Activated T-helper 2 cell treated with anti-CD3 and anti-CD28 coated beads, Interferon-gamma antibody, Interleukin-2, Interleukin-4, amounts not matched to agents 10 μg/mL and 5 μg/mL and 100 μg/mL, durations not matched to agents 14 hours and 24 hours and 36 hours (primary cell): ENCODE results near the gene CC2D2B. TPM values are rescaled to one million over a fixed set of nuclear protein-coding genes. Genes with fewer than 3 reads are reported as not detected.
"Not testable (repeated sequence)": the region's sequence is repeated elsewhere in the genome, so short reads cannot be mapped to it uniquely, and the experiment has no call there.

Experiments used
- DNase-seq: peaks from one replicate; pipeline ENCODE4 v3.0.0; 2021; ENCODE audit warnings: low spot score
- H3K27ac Mint-ChIP-seq: one replicate; pipeline ENCODE4 v1.8.0; 2021; ENCODE audit warnings: mixed read lengths
- H3K27me3 Mint-ChIP-seq: one replicate; pipeline ENCODE4 v1.8.0; 2021; ENCODE audit warnings: low read depth, mixed read lengths
- H3K36me3 Mint-ChIP-seq: one replicate; pipeline ENCODE4 v1.8.0; 2021; ENCODE audit warnings: low read depth, mixed read lengths
- H3K4me1 Mint-ChIP-seq: one replicate; pipeline ENCODE4 v1.8.0; 2021; ENCODE audit warnings: low read depth, mixed read lengths
- H3K4me3 Mint-ChIP-seq: one replicate; pipeline ENCODE4 v1.8.0; 2021; ENCODE audit warnings: low read depth, mild to moderate bottlenecking, moderate library complexity, mixed read lengths
- H3K9me3 Mint-ChIP-seq: one replicate; pipeline ENCODE4 v1.8.0; 2021; ENCODE audit warnings: mixed read lengths
- intact Hi-C: fragments of 100-400 bp; cut with micrococcal nuclease; formaldehyde crosslinking; loops from one replicate; pipeline ENCODE4 v1.15.1; 2023
- total RNA-seq: library from RNA; stranded (reverse); gene quantifications from 2 replicates; pipeline ENCODE4 v1.2.3, GENCODE V29; 2022

CC2D2B gene
- total RNA-seq, 1 donor from 2014 or later: 0.75 TPM

DNA sequence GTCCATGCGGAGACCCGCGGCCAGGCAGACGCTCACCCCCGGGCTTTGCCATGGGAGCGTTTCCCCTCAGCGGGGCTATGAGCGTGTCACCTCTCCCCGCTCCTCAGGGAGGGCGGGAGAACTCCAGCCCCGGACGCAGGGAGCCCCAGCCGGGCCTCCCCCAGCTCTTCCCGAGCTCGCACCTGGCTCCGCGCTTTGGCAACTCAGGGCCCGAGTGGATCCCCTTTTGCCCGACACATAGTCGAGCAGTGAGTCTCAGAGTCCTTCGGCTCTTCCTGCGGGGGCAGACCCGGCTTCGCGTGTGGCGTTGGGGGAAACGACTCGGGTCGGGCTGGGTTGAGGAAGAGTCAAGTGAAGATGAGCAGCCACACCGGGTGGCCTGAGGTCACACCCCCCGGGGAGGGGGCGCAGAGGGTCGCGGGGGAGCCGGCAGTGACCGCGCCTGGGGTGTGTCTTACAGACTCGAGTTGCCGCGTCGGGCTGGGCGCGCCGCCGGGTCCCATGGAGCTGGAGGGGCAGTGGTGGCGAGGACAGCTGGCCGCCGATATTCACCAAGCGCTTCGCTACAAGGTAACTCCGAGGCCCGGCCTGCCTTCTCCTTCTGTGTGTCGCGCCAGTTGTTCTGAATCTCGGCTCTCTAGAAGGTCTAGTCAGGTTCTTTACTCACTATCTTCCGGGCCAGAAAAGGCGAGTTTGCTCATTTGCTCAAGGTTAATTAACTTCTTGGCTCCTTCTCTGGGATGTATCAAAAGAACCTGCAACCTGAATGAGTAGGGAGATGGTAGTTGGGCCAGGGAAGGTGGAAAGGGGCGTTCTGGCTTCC, 136.3 kb downstream of the CC2D2B start:
- Mint-ChIP-seq H3K27me3 (no peaks in the 10 kb centered on the region), H3K4me3 (peak overlapping the region; percentile 92), H3K27ac (peak overlapping the region; percentile 73), H3K4me1 (peaks cover 40% of the 10 kb centered on the region), H3K9me3 (no peaks in the 10 kb centered on the region), H3K36me3 (peaks cover 39% of the 10 kb centered on the region)
- intact Hi-C loops: loop anchor here (1.0 to 10.0 kb wide), 4 partner anchors 46 to 352 kb away; partner anchors contain the start of genes TCTN3 and ZNF518A
- peak; percentile 40 for DNase-seq

DNA sequence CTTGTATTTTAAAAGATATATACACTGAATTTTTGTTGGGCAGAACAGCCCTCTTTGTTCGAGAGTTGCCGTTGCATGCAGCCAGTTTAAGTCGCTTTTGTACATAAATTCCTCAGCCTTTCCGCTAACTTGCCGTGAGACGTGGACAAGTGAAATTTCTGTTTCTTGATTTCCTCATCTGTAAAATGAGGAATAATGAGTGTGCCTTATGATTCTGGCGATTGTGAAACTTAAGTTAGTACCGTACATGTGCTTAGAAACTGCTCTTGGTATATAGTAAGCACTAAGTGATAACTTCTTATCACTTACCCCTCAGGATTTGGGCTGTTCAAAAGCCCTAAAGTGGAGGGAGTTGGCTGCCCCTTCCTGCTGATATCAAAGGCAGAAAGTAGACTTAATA, 137.0 kb downstream of the CC2D2B start:
- intact Hi-C loops: loop anchor here (1.0 to 10.0 kb wide), 3 partner anchors 46 to 352 kb away; partner anchors contain the start of gene TCTN3
- H3K36me3 Mint-ChIP-seq: peaks cover 44% of the 10 kb centered on the region
- no peaks in the 10 kb centered on the region for H3K9me3 Mint-ChIP-seq
- DNase-seq: no peak
- no peaks in the 10 kb centered on the region for H3K27me3 Mint-ChIP-seq
- peak overlapping the region; percentile 92 for H3K4me3 Mint-ChIP-seq
- H3K4me1 Mint-ChIP-seq: peaks cover 42% of the 10 kb centered on the region
- H3K27ac Mint-ChIP-seq: peak overlapping the region; percentile 54

DNA sequence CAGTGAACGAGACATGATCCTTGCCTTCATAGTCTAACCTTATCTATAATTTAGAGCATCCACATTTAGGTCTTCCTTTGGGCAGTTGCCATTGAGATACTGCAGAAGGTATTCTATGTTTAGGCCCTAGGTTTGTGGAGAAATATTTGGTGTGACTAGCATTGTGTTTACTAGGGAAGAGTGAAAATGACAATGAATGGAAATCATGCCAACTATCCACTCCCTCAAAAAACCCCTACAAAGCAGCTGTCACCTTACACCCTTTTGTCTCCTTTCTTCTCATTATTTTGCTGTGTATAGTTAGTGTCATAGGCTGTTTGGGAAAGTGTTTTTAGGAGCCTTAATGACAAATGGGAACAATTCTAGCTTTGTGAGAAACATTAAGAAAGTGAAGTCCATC, 138.8 kb downstream of the CC2D2B start:
- Mint-ChIP-seq H3K36me3 (peaks cover 56% of the 10 kb centered on the region), H3K4me1 (peaks cover 43% of the 10 kb centered on the region), H3K9me3 (no peaks in the 10 kb centered on the region), H3K4me3 (no peak overlapping the region), H3K27ac (no peak overlapping the region), H3K27me3 (no peaks in the 10 kb centered on the region)
- intact Hi-C loops: loop anchor here (10.0 kb wide), 1 partner anchor 82 kb away; no protein-coding TSS in a partner anchor
- no peak for DNase-seq

DNA sequence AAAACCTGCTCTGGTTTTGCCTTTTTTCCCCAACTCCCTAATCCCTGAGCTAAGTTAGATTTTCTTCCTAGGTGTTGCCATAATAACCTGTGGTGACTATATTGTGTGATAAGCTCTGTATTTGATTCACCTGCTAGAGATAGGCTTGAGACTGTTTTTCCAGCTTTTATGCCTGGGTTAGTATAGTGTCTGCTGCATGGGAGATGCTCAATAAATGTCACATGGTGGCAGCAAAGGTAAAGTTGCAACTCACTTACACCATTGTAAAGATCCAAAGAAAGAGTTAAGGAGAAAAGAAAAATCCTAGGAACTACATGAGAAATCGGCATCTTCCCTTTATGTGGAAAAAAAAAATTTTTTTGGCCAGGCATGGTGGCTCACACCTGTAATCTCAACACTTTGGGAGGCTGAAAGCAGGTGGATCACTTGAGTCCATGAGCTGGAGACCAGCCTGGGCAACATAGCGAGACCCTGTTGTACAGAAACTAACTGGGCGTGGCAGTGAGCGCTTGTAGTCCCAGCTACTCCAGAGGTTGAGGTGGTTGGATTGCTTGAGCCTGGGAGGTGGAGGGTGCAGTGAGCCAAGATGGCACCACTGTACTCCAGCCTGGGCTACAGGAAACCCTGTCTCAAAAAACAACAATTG, 139.4 kb downstream of the CC2D2B start:
- intact Hi-C loops: loop anchor here (10.0 kb wide), 1 partner anchor 82 kb away; no protein-coding TSS in a partner anchor
- Mint-ChIP-seq H3K27ac (no peak overlapping the region), H3K36me3 (peaks cover 62% of the 10 kb centered on the region), H3K4me1 (peaks cover 48% of the 10 kb centered on the region), H3K4me3 (no peak overlapping the region), H3K27me3 (no peaks in the 10 kb centered on the region), H3K9me3 (no peaks in the 10 kb centered on the region)
- DNase-seq: no peak

DNA sequence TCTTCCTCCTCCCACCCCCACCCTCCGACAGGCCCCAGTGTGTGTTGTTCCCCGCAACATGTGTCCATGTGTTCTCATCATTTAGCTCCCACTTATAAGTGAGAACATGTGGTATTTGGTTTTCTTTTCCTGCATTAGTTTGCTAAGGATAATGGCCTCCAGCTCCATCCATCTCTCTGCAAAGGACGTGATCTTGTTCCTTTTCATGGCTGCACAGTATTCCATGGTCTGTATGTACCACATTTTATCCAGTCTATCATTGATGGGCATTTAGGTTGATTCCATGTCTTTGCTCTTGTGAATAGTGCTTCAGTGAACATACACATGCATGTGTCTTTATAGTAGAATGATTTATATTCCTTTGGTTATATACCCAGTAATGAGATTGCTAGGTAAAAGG, 140.2 kb downstream of the CC2D2B start:
- not testable (repeated sequence) for H3K9me3 Mint-ChIP-seq, H3K4me3 Mint-ChIP-seq, H3K27ac Mint-ChIP-seq, H3K27me3 Mint-ChIP-seq, DNase-seq
- H3K4me1 Mint-ChIP-seq: peaks cover 45% of the 10 kb centered on the region
- H3K36me3 Mint-ChIP-seq: peaks cover 69% of the 10 kb centered on the region
- intact Hi-C loops: loop anchor here (2.0 to 10.0 kb wide), 2 partner anchors 15 to 83 kb away; no protein-coding TSS in a partner anchor

DNA sequence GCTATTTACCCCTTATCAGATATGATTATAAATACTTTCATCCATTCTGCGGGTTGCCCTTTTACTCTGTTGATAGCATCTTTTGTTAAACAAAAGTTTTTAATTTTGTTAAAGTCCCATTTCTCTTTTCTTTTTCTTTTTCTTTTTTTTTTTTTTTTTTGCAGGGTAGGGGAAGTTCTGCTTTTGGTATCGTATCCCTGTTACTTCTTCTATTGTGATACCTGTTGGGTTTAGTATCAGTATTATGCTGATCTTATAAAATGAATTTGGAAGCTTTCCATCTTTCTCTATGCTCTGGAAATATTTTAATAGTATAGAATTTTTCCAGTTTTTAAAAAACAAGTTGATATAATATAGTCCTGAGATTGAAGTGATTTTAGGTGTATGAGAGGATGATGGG, 141.6 kb downstream of the CC2D2B start:
- intact Hi-C loops: loop anchor here (2.0 to 10.0 kb wide), 2 partner anchors 13 to 85 kb away; no protein-coding TSS in a partner anchor
- Mint-ChIP-seq H3K27ac (no peak overlapping the region), H3K36me3 (peaks cover 77% of the 10 kb centered on the region), H3K4me3 (no peak overlapping the region), H3K27me3 (no peaks in the 10 kb centered on the region), H3K9me3 (no peaks in the 10 kb centered on the region), H3K4me1 (peaks cover 52% of the 10 kb centered on the region)
- no peak for DNase-seq

DNA sequence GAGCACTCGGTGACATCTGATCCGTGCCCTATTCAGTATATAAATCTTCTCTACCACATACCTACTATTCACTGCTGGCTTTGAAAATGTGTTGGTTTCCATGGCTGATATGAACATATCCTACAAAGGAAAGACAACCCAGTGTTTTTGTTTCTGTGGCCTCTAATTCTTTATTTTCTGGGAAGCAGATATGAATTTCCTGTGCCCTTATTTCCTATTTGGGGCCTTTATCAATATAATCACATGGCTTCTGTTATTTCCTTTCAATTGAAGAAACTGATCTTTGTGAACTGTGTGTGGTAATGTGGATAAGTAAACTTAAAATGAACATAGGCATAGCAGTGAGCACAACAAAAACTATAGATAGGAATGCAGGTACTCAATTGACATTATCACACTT, 146.2 kb downstream of the CC2D2B start:
- Mint-ChIP-seq H3K4me1 (peaks cover 24% of the 10 kb centered on the region), H3K27ac (no peak overlapping the region)

DNA sequence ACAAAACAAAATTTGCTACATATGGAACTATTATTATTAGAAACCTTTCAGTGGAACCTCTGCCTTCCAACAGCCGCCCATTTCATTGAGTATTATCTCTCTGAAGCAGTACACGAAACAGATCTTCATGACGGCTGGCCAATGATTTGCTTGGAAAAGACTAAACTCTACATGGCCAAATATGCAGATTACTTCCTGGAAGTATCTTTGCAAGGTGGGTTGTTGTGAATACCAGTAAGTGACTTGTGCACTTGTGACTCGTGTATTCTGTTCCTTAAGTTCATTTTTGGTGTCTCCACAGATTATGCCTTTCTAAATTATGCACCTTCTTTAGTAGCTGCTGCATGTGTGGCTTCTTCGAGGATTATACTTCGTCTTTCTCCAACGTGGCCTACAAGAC, 149.0 kb downstream of the CC2D2B start:
- Mint-ChIP-seq H3K27ac (peak overlapping the region; percentile 8), H3K4me1 (peaks cover 17% of the 10 kb centered on the region), H3K36me3 (peaks cover 74% of the 10 kb centered on the region), H3K4me3 (no peak overlapping the region), H3K27me3 (no peaks in the 10 kb centered on the region), H3K9me3 (no peaks in the 10 kb centered on the region)
- no peak for DNase-seq
- intact Hi-C loops: no loop called here

More for the DNA sequence above, 146.2 kb downstream of the CC2D2B start:
- Mint-ChIP-seq H3K36me3 (peaks cover 76% of the 10 kb centered on the region), H3K9me3 (no peaks in the 10 kb centered on the region), H3K4me3 (no peak overlapping the region), H3K27me3 (no peaks in the 10 kb centered on the region)
- intact Hi-C loops: no loop called here
- no peak for DNase-seq

DNA sequence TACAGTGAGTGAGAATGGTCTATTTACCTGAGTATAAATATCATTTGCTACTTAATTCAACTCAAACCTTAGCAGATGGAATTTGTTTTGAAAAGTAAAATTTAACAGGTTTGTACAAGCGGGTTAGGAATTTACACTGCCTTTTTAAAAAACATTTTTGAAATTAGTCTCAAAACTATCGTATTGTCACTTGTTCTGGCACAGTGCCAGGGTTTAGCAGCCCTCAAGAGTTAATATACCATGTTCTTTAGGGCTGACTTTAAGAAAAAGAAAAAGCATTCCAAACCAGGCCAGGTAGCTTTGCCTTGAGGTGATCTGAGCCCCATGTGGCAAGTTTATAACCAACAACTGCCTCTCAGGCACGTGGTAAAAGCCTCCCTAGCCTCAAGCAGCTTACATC, 153.5 kb downstream of the CC2D2B start:
- H3K4me1 Mint-ChIP-seq: peaks cover 41% of the 10 kb centered on the region
- intact Hi-C loops: no loop called here
- H3K4me3 Mint-ChIP-seq: no peak overlapping the region

DNA sequence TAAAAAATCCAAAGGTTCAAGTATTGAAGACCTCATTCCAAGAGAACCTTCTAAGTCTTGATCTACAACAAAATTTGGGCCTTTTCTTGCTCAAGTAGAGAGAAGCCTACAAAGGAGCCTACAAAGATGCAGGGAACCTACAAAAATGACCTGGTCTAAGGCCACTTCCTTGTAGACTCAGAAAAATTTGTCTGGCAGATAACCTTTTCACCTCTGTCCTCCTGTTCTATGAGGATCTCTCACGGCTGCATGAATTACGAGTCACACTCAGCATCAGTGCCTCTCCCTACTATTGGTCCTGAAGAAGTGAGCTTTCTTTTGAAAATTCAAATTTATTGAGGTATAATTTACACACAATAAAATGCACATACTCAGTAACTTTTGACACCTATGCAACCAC, 164.9 kb downstream of the CC2D2B start:
- peaks cover 32% of the 10 kb centered on the region for H3K4me1 Mint-ChIP-seq
- intact Hi-C loops: loop anchor here (1.0 to 5.0 kb wide), 4 partner anchors 9 to 905 kb away; partner anchors contain the start of gene ZNF518A
- H3K4me3 Mint-ChIP-seq: no peak overlapping the region
- DNase-seq: no peak
- H3K27ac Mint-ChIP-seq: no peak overlapping the region
- H3K9me3 Mint-ChIP-seq: no peaks in the 10 kb centered on the region
- no peaks in the 10 kb centered on the region for H3K27me3 Mint-ChIP-seq
- peaks cover 15% of the 10 kb centered on the region for H3K36me3 Mint-ChIP-seq

More for the DNA sequence above, 153.5 kb downstream of the CC2D2B start:
- peaks cover 73% of the 10 kb centered on the region for H3K36me3 Mint-ChIP-seq
- peaks cover 10% of the 10 kb centered on the region for H3K9me3 Mint-ChIP-seq
- no peak for DNase-seq
- H3K27ac Mint-ChIP-seq: no peak overlapping the region
- H3K27me3 Mint-ChIP-seq: peaks cover 3% of the 10 kb centered on the region

DNA sequence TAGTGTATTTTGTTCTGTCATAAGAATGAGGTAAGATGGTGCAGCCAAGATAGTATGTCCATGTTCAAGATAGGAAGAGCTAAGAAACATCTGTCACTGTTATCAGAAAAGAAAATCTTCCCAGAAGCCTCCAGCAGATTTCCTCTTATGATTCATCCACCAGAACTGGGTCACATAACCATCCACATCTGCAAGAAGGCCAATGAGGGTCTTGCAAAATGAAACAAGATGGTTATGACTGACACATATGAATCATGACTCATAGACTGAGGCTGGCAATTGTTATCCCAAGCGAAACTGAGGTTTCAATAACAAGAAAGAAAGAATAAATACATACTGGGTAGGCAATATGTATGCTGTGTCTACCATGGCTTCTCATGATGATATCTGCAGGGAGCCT, 165.9 kb downstream of the CC2D2B start:
- H3K9me3 Mint-ChIP-seq: no peaks in the 10 kb centered on the region
- H3K4me3 Mint-ChIP-seq: no peak overlapping the region
- H3K27ac Mint-ChIP-seq: peak overlapping the region; percentile 20
- H3K4me1 Mint-ChIP-seq: peaks cover 32% of the 10 kb centered on the region
- peak; percentile 18 for DNase-seq
- peaks cover 15% of the 10 kb centered on the region for H3K36me3 Mint-ChIP-seq
- intact Hi-C loops: loop anchor here (1.0 to 5.0 kb wide), 4 partner anchors 10 to 904 kb away; partner anchors contain the start of gene ZNF518A
- no peaks in the 10 kb centered on the region for H3K27me3 Mint-ChIP-seq

DNA sequence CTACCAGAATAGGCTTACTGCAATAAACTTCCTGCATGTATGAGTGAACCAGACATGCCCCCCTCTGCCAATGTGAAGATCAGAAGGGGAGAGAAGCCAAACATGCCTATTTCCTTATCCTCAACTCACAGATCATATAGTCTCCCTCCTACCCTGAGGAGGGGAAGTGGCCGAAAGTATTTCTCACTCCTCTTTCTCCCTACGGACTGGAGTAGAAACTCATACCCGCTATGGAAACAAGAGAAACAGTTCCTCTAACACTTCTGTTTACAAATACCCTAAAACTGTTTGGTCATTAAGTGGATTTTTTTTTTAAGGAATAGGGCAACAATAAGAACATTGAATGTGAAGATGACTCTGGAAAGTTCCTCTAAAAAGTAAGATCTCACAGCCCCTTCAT, 167.0 kb downstream of the CC2D2B start:
- no peaks in the 10 kb centered on the region for H3K9me3 Mint-ChIP-seq
- H3K36me3 Mint-ChIP-seq: peaks cover 15% of the 10 kb centered on the region
- no peak for DNase-seq
- intact Hi-C loops: loop anchor here (5.0 kb wide), 1 partner anchor 903 kb away; no protein-coding TSS in a partner anchor
- peaks cover 34% of the 10 kb centered on the region for H3K4me1 Mint-ChIP-seq
- no peak overlapping the region for H3K4me3 Mint-ChIP-seq
- no peak overlapping the region for H3K27ac Mint-ChIP-seq
- H3K27me3 Mint-ChIP-seq: no peaks in the 10 kb centered on the region
